ENCODE data around the gene CCDC40.

CCDC40 gene

GRCh38 chr17:80035937-80036714 lies at the start of gene CCDC40:
Gene CCDC40 (plus strand): TSS chr17:80036642. CDS start chr17:80036663, 21 bp downstream.
- in situ Hi-C loops (cut with HindIII; ENCODE audit: low sequenced_read_pairs), result no loop called here
- DNase-seq (ENCODE audit: low read depth), result no peak
- TF ChIP-seq CTCF (IDR thresholded peaks at IDR 0.05; ENCODE audit: low read depth, low read length, missing control alignments), result peak; percentile 4
- H3K4me3 ChIP-seq (ENCODE audit: low read depth, low read length), result peak within 1 kb of the TSS; percentile 79

GRCh38 chr17:79987187-79987934 lies 49.1 kb upstream of the CCDC40 start:
- no peak for DNase-seq (ENCODE audit: low read depth)
- in situ Hi-C loops (cut with HindIII; ENCODE audit: low sequenced_read_pairs), result no loop called here
- TF ChIP-seq CTCF (IDR thresholded peaks at IDR 0.05; ENCODE audit: low read depth, low read length, missing control alignments), result no peak
- no peak overlapping the region for H3K4me3 ChIP-seq (ENCODE audit: low read depth, low read length)

DNA sequence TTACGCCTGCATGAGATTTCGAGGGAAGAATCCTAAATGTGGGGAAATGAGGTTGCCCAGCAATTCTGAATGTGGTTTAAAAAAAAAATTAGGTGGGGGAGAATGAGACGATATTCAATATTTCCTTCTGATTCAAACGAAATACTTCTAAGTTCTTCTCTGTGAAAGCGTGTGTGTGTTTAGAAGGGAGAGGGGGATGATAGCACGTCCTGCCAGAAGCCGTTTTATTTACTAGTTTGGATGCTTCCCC lies 48.6 kb upstream of the CCDC40 start:
- in situ Hi-C loops (cut with HindIII; ENCODE audit: low sequenced_read_pairs), result no loop called here
- no peak for TF ChIP-seq CTCF (IDR thresholded peaks at IDR 0.05; ENCODE audit: low read depth, low read length, missing control alignments)
- no peak for DNase-seq (ENCODE audit: low read depth)
- H3K4me3 ChIP-seq (ENCODE audit: low read depth, low read length), result no peak overlapping the region

DNA sequence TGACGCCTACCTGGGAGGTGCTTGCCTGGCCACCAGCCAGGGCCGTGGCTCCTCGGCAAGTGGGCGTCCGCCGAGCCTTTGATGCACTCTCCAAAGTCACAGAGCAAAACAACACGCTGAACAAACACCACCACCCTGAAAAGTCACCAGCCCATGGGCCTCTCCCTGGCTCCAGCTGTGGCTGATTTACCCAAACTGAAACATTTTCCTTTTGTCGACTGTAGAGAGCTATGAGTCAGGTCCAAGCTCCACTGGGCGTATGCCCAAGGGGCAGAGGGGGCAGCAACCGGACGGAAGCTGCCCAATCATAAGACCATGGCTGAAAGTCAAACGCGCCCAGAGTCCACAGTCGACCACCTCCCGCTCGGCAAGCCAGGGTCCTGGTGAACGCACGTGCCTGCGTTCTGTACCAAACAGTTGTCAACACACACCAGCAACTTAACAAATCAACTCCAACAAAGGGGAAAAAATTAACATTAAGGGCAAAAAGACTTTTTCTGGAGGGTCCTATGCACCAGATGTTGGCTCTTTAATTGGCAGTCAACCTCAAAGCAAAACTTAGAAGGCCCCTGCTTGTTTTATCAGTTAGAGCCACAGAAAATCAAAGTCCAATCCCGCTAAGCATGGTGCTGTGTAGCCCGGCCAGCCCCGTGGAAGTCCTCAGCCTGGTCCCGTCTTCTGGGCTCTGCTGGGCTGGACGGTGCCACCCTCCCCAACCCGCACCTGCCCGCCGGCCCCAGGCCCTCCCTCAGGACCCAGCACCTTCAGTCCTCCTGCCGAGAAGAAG lies 48.1 kb upstream of the CCDC40 start:
- in situ Hi-C loops (cut with HindIII; ENCODE audit: low sequenced_read_pairs), result no loop called here
- peak; percentile 49 for DNase-seq (ENCODE audit: low read depth)
- H3K4me3 ChIP-seq (ENCODE audit: low read depth, low read length), result no peak overlapping the region
- TF ChIP-seq CTCF (IDR thresholded peaks at IDR 0.05; ENCODE audit: low read depth, low read length, missing control alignments), result no peak

DNA sequence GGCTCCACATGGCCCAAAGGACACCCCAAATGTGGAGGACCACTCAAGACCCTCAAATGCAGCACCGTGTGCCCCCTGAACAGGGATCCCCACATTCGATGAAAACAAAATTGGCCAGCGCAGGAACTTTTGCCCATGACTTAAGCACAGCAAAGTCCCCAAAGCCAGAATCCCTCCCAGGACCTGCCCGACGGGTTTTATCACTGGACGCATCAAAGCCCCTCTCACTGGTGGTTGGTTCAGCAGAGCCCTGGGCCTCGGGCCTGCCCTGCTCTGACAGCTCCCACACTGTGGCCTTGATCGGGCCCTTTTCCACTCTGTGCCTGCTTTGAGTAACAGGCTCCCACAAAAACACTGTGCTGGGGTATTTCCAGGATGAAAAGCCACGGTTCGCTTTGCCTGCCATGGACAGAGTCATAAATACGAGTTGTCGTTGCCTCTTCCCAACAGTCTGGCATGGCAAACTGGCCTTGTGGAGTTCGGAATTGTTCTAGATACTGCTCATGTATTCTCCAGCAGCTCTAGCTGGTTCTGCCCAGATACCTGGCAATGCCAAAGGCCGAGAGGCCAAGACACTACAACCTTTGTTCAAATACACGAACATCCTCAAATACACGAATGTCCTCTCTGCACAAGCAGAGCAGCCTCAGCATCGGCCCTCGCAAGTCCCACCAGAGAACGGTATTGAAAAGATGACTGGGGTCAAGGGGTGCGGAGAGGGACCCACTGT lies 47.2 kb upstream of the CCDC40 start:
- TF ChIP-seq CTCF (IDR thresholded peaks at IDR 0.05; ENCODE audit: low read depth, low read length, missing control alignments), result no peak
- H3K4me3 ChIP-seq (ENCODE audit: low read depth, low read length), result no peak overlapping the region
- no peak for DNase-seq (ENCODE audit: low read depth)
- in situ Hi-C loops (cut with HindIII; ENCODE audit: low sequenced_read_pairs), result no loop called here

DNA sequence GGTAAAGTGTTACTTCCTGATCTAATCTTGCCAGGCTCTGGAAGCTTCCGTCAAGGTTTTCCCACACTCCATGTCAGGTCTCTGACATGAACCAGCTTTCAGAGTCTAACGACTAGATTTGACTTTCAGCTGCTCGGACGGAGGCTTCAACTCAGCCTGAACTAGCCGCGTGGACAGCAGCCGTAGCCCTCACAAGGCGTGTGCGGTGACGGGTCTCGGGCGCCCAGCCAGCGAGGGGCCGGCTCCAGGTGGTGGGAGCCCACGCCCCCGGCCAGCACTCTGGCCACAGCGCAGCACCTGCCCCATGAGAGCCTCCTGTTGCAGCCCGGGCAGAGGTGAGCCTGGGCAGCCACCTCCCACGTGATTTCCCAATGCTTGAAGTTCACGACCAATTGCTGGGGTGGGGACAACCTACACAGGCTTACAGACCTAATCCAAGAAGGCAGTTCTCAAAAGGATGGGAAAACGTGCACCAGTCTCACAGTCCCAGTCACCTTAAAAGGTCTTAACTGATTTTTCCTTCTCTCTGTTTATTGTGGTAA lies 46.3 kb upstream of the CCDC40 start:
- DNase-seq (ENCODE audit: low read depth), result no peak
- no peak overlapping the region for H3K4me3 ChIP-seq (ENCODE audit: low read depth, low read length)
- no peak for TF ChIP-seq CTCF (IDR thresholded peaks at IDR 0.05; ENCODE audit: low read depth, low read length, missing control alignments)
- in situ Hi-C loops (cut with HindIII; ENCODE audit: low sequenced_read_pairs), result no loop called here

All from astrocyte of the cerebellum (primary cell).